ENCODE data around the gene EXOC4. TPM values are rescaled to one million over a fixed set of nuclear protein-coding genes. Genes with fewer than 3 reads are reported as not detected.

EXOC4 gene
- total RNA-seq, 1 experiment from 2014 or later, result 66.2 TPM

DNA sequence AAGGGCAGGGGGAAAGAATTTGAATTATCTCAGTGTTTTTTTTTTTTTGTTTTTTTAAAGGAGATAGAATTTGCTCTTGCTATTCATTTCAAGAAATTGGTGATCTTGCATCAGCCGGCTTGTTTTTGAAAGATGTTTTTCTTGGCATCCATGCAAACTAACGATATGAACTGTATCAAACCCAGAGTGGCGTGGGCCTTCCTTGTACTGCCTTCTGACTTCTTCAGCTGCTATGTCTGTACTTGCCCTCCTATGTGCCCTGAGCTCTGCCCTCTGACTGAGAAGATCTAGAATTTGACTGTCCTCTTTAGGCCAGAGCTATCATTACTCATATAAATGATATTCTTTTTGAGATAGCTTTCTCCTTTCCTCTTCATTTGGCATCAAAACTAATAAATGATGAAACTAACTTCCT is 183.1 kb downstream of the EXOC4 start:
- Histone ChIP-seq H3K4me1 (peaks cover 14% of the 10 kb centered on the region), H3K27me3 (replicated peaks; ENCODE audit: control insufficient read depth, insufficient read depth, low read length) (no peaks in the 10 kb centered on the region), H3K36me3 (ENCODE audit: control insufficient read depth, insufficient read depth, low read length) (no peaks in the 10 kb centered on the region), H3K4me3 (ENCODE audit: low read depth, low read length) (no peak overlapping the region), H3K9me3 (no peaks in the 10 kb centered on the region)
- Mint-ChIP-seq H3K9me3 (ENCODE audit: unreplicated experiment) (no peaks in the 10 kb centered on the region), H3K4me1 (ENCODE audit: low read depth, unreplicated experiment) (peaks cover 17% of the 10 kb centered on the region), H3K36me3 (ENCODE audit: insufficient read depth, unreplicated experiment) (no peaks in the 10 kb centered on the region), H3K4me3 (ENCODE audit: unreplicated experiment) (no peak overlapping the region), H3K27me3 (ENCODE audit: insufficient read depth, unreplicated experiment) (no peaks in the 10 kb centered on the region), H3K27ac (ENCODE audit: unreplicated experiment) (no peak overlapping the region)
- no peak for DNase-seq
- ChIA-PET CTCF (no interaction called here), POLR2A (no interaction called here)
- TF ChIP-seq, protein P1, sequence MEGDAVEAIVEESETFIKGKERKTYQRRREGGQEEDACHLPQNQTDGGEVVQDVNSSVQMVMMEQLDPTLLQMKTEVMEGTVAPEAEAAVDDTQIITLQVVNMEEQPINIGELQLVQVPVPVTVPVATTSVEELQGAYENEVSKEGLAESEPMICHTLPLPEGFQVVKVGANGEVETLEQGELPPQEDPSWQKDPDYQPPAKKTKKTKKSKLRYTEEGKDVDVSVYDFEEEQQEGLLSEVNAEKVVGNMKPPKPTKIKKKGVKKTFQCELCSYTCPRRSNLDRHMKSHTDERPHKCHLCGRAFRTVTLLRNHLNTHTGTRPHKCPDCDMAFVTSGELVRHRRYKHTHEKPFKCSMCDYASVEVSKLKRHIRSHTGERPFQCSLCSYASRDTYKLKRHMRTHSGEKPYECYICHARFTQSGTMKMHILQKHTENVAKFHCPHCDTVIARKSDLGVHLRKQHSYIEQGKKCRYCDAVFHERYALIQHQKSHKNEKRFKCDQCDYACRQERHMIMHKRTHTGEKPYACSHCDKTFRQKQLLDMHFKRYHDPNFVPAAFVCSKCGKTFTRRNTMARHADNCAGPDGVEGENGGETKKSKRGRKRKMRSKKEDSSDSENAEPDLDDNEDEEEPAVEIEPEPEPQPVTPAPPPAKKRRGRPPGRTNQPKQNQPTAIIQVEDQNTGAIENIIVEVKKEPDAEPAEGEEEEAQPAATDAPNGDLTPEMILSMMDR (IDR thresholded peaks at IDR 0.05; ENCODE audit: insufficient read depth in 1 of 2, low read depth in 1 of 2, low read length in 1 of 2, severe bottlenecking in 1 of 2, unreplicated experiment in 1 of 2), result no peak
- intact Hi-C loops (cut with micrococcal nuclease; ENCODE audit: unreplicated experiment), result no loop called here
- BruUV-seq (replicated peaks), result no TSS peak

DNA sequence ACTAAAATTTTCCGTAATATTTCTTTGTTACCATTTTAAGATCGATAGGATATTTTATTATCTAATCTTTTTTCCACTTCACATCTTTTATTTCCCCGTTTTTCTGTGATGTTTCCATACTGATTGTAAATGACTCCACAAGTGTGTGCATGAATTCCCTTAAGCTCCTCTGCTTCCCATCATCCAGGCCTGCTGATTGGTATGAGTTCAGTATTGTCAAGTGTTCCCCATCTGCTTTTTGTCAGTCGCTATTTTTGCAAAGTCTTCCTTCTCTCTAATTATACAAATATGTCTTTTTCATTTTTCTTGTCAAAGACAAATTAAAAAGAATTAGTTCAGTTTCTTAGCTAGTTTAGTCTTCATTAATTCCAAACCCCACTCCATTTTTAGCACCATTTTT is 184.7 kb downstream of the EXOC4 start:
- H3K36me3 Mint-ChIP-seq (ENCODE audit: insufficient read depth, unreplicated experiment), result no peaks in the 10 kb centered on the region
- Histone ChIP-seq H3K4me1 (peaks cover 14% of the 10 kb centered on the region), H3K9me3 (no peaks in the 10 kb centered on the region), H3K27me3 (replicated peaks; ENCODE audit: control insufficient read depth, insufficient read depth, low read length) (no peaks in the 10 kb centered on the region), H3K36me3 (ENCODE audit: control insufficient read depth, insufficient read depth, low read length) (no peaks in the 10 kb centered on the region), H3K4me3 (ENCODE audit: low read depth, low read length) (no peak overlapping the region)
- no peak overlapping the region for H3K27ac Mint-ChIP-seq (ENCODE audit: unreplicated experiment)
- peaks cover 15% of the 10 kb centered on the region for H3K4me1 Mint-ChIP-seq (ENCODE audit: low read depth, unreplicated experiment)
- POLR2A ChIA-PET, result no interaction called here
- CTCF ChIA-PET, result no interaction called here
- H3K27me3 Mint-ChIP-seq (ENCODE audit: insufficient read depth, unreplicated experiment), result no peaks in the 10 kb centered on the region
- no peaks in the 10 kb centered on the region for H3K9me3 Mint-ChIP-seq (ENCODE audit: unreplicated experiment)
- intact Hi-C loops (cut with micrococcal nuclease; ENCODE audit: unreplicated experiment), result no loop called here
- no peak for DNase-seq
- TF ChIP-seq, protein P1 (IDR thresholded peaks at IDR 0.05; ENCODE audit: insufficient read depth in 1 of 2, low read depth in 1 of 2, low read length in 1 of 2, severe bottlenecking in 1 of 2, unreplicated experiment in 1 of 2), result no peak
- no TSS peak for BruUV-seq (replicated peaks)
- no peak overlapping the region for H3K4me3 Mint-ChIP-seq (ENCODE audit: unreplicated experiment)

DNA sequence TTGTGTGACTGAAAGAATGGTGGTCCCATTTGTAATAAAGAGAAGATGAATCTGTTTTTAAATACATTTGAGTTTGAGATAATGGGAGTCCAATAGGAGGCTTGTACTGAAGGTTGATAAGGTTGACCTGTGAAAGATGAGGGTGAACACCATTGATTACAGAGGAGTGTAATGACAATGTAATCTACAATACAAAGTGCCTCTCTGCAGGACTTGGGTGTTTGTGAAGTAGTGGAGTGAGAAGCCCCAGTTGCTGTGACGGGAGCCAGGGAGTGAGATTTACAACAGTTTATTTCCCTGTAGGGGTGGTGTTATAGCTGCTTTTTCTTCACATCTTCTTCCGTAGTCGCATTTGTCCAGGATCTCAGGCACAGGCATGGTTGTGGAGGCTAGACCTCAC is 189.9 kb downstream of the EXOC4 start:
- H3K27ac Mint-ChIP-seq (ENCODE audit: unreplicated experiment), result no peak overlapping the region
- intact Hi-C loops (cut with micrococcal nuclease; ENCODE audit: unreplicated experiment), result no loop called here
- no peaks in the 10 kb centered on the region for H3K36me3 ChIP-seq (ENCODE audit: control insufficient read depth, insufficient read depth, low read length)
- ChIA-PET CTCF (no interaction called here), POLR2A (no interaction called here)
- H3K36me3 Mint-ChIP-seq (ENCODE audit: insufficient read depth, unreplicated experiment), result no peaks in the 10 kb centered on the region
- no peaks in the 10 kb centered on the region for H3K27me3 ChIP-seq (replicated peaks; ENCODE audit: control insufficient read depth, insufficient read depth, low read length)
- H3K4me3 Mint-ChIP-seq (ENCODE audit: unreplicated experiment), result no peak overlapping the region
- no peak for DNase-seq
- no peaks in the 10 kb centered on the region for H3K9me3 ChIP-seq
- TF ChIP-seq, protein P1 (IDR thresholded peaks at IDR 0.05; ENCODE audit: insufficient read depth in 1 of 2, low read depth in 1 of 2, low read length in 1 of 2, severe bottlenecking in 1 of 2, unreplicated experiment in 1 of 2), result no peak
- H3K4me3 ChIP-seq (ENCODE audit: low read depth, low read length), result no peak overlapping the region
- BruUV-seq (replicated peaks), result no TSS peak
- no peaks in the 10 kb centered on the region for H3K4me1 ChIP-seq
- no peaks in the 10 kb centered on the region for H3K27me3 Mint-ChIP-seq (ENCODE audit: insufficient read depth, unreplicated experiment)
- no peaks in the 10 kb centered on the region for H3K4me1 Mint-ChIP-seq (ENCODE audit: low read depth, unreplicated experiment)
- H3K9me3 Mint-ChIP-seq (ENCODE audit: unreplicated experiment), result no peaks in the 10 kb centered on the region
